ENCODE results near the gene CDPF1.

CDPF1 gene, protein sequence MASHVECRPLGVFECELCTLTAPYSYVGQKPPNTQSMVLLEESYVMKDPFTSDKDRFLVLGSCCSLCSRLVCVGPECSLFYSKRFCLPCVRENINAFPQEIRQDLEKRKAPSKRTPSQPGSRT

DNA sequence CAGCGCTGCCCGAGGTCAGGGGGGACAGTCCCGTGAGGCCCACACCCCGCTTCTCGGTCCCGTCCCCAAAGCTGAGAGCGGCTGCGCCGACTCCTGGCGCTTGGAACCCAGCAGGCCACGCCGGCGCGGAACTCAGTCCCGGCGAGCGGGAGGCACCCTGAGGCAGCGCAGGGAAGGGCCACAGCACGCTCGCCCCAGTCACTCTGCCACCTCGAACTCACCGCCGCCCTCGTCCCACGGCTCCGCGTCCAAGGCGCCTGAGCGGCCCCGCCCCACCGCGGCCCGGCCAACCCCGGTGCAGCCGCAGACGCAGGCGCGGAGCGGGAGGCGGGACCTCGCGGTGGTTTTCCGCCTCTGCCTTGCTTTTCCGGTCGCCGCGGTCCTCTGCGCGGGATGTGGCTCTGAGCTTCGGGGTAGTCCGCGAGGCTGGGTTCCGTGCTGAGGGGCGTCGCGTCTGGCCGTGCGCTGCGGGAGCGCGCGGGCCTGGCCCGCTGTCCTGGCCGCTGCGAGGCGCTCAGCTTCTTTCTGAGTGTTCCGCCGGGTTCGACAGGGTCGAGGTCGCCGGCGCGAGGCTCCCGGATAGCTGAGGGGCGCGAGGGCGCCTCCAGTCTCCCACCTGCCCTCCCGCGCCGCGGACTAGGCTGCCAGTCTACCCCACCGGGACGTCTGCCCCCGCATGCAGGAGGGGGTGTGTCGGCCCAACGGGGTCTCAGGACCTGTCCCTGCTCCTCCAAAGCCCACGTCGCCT lies at the start of gene CDPF1:
Gene CDPF1 (minus strand): TSS at position 259 of the 748 bp plus-strand sequence. CDS start 2,009 bp downstream, outside the sequence.
- DNase-seq (ENCODE audit: low spot score), result peak; percentile 90

DNA sequence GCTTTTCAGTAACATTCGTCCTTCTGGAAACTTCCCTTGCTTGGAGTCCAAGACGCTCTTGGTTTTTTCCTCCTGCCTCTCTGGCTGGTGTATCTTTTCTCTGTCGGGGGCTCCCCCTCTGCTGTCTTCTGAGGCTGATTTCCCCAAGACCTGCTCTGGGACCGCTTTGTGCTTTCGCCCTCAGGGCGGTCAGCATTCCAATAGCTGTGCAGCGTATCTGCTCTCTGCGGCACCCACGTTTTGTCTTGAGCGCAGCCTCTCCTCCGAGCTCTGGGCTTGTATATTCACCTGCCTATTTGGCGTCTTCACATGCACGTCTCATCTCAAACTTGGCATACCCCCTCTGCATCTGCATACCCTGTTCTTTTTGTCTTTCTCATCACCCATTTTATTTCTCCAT lies 49.0 kb upstream of the CDPF1 start:
- no peak for DNase-seq (ENCODE audit: low spot score)

DNA sequence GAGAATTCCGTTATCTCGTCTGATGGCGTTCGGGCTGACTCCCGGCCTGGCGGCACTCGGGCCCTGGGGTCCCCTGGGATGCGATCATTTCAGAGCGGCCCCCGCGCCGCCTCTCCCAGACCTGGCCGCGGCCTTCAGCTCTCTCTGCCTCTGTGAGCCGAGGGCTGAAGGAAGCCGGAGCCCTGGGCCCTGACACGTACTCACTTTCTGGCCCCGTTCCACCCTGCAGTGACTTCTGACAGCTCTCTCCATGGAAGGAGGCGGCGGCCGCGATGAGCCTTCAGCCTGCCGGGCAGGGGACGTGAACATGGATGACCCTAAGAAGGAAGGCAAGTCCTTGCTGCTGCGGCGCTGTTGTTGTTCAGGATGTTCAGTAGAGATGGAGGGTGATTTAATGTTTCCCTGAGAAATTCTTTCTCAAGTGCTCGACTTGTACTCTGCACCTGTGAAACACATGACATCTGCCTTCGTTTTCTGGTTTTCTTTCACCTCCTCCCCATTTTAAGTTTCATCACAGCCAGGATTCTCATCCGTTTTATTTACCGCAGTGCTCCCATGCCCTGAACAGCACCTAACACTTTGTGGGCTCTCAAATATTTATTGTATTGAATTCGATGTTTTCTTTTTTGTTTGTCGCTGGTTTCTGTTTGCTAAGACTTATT lies 47.2 kb upstream of the CDPF1 start:
- no peak for DNase-seq (ENCODE audit: low spot score)

DNA sequence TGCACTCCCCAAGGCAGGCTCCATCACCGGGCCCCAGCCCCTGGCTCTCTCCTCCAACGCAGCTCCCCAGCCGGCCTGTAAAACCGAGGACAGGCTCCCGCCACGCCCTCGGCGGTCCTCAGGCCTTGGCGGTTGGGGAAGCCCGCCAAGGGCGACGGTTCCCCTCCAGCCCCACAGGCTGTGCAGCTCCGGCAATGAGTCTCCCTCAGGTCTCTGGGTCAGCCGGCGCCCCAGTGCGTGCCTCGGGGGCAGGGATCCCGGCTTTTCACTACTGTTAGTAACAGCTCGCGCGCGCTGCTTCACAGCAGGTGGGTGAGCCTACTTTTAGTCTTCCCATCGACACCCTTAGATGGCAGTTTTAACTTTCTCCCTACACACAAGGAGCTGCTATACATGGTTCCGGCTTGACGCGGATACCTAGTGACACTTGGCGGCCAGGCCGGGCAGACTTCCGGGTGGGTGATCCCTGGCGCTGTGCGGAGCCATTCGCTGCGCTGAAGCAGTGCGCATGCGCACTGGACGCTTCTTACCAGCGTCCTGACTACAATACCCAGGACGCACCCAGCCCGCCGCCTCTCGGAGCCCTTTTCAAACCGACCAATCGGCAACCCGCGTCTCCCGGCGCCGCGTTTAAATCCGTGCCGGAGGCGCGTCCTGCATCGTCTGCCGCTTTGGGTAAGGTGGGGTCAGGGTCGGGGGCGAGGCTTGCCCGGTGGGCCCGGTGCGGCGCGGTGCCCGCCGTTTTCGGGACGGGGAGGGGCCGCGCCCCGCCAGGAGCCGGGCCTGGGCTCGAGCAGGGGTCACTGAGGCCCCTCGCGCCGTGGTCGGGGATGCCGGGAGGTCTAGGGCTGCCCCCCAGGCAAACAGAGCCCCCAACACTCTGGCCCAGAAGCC lies 46.4 kb upstream of the CDPF1 start, which contains the start of gene GTSE1:
Gene GTSE1 (plus strand): TSS at position 614 of the 894 bp plus-strand sequence. CDS start 531 bp downstream, outside the sequence.
- peak; percentile 98 for DNase-seq (ENCODE audit: low spot score)

DNA sequence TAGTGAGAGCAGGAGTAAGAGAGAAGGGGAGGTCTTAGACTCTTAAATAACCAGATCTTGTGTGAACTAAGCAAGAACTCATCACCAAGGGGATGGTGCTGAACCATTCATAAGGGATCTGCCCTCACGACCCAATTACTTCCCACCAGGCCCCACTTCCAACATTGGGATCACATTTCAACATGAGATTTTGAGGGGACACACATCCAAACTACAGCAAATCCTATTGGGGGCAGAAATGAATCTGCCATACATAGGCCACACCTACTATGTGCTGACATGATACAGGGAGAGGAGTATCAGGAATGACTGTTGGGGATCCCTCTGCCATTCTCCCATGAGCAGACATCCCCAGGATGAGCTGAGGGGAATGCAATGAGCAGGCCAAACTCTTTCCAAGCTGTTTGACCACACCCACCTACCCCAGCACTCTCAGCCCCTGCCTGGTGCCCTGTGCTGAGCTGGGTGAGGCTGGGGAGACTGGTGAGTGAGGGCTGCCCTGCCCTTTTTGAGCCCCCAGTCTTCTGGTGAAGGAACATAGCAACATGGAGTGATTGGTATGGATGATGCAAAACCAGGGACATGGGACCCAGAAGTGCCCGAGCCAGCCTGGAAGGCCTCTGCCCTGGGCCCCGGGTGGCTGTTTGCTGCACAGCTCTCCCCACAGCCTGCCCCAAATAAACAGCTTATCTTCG lies 45.3 kb upstream of the CDPF1 start:
- no peak for DNase-seq (ENCODE audit: low spot score)

DNA sequence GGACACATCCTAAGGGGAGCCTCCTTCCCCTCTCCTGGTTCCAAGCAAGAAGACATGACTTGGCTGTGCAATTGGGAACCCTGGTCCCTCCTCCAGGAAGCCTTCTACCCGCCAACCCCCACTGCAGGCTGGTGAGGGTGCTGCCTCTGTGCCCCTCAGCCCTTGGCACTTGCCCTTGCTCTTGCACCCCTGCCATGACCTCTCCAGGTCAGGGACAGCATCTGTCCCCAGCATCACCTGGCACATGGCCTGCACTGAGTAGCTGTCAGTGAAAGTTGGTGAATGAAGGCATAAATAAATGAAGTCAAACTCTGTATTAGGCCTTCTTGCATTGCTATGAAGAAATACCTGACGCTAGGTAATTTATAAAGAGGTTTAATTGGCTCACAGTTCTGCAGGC lies 44.7 kb upstream of the CDPF1 start:
- DNase-seq (ENCODE audit: low spot score), result no peak

DNA sequence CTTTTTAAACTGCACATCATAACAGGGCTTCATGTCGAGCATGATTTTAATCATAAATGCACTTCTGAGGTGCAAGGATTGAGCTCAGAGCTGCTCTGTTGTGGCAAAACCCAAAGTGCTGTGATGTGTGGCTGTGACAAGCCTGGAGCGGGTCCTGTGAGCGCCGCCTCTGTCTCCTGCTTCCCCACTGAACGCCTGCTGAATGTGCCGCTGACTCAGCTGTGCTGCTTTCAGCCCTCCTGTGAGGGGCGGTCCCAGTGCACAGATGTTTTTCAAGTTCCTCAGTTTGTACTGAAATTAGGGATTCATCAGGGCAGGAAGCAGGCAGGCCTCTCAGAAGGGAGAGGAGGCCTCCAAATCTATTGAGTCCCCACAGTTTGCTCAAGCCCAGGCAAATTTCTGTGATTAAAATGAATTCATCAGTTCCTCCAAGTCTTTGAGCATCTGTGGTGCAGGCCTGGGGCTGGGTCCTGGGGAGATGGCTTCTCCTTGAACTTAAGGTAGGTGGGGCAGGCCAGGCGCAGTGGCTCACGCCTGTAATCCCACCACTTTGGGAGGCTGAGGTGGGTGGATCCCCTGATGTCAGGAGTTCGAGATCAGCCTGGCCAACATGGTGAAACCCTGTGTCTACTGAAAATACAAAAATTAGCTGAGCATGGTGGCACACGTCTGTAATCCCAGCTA lies 43.6 kb upstream of the CDPF1 start:
- DNase-seq (ENCODE audit: low spot score), result peak; percentile 12

DNA sequence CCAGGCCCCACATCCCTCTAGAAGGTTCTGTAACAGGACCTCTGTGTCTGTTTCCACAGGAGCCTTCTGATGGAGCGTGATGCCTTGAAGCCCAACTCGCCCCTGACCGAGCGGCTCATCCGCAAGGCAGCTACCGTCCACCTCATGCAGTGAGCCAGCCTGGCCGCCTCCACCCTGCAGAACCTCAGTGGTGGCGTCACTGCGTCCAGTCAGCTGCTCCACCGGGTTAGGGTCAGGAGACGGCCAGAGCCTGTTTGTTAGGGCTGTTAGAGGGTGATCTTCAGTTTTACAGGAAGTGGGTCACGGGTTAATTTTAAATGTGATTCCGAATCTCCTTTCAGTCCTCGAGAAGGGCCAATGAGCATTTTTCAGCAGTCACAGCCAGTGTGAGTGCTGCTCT lies 42.6 kb upstream of the CDPF1 start:
- DNase-seq (ENCODE audit: low spot score), result no peak

DNA sequence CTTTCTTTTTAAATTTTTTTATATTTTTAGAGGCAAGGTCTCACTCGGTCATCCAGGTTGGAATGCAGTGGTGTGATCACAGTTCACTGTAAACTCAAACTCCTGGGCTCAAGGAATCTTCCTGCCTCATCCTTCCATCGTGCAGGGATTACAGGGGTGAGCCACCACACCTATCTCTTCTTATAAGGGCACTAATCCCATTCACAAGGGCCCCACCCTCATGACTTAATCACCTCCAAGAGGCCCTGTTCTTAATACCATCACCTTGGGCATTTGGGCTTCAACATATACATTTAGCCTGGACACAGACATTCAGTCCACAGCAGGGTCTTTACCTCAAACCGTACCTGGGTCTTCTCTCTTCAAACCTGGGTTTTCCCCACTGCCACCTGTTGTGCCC lies 42.1 kb upstream of the CDPF1 start:
- DNase-seq (ENCODE audit: low spot score), result no peak

DNA sequence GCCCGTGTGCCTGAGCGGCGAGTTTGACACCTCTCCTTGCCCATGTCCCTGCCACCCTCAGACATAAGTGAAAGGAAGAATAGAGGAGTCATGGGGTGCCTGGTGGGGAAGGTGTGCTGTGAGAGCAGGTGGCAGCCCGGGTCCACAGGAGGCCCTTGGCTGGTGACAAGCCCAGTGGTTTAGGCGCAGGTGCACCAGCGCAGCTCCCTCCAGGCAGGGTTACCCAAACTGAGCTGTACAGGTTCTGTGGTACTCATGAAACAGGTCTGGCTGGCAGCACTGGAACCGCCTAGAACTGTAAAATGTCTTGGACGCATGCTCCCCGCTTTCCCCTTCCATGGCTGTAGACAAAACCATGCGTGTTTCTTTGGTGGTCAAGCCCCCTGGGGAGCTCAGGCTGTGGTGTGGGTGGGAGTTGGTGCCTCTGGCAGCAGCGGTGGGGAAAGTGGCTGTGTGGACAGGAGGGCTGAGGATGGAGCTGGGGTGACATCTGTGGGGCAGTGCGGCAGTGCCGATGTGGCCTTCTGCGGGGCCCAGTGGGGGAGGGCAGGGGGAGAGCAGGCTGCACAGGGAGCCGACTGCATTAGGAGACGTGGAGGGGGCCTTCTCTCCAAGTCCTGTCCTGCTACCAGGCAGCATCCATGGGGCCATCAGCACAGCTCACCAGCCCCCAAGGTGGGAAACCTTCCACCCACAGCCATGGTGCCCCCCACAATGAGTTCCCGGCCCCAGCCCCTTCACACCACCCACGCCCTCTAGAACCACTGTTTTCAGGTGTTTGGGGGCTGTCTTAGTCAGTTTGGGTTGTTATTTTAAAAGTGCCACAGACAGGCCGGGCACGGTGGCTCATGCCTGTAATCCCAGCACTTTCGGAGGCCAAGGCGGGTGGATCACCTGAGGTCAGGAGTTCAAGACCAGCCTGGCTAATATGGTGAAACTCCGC lies 41.0 kb upstream of the CDPF1 start:
- no peak for DNase-seq (ENCODE audit: low spot score)

DNA sequence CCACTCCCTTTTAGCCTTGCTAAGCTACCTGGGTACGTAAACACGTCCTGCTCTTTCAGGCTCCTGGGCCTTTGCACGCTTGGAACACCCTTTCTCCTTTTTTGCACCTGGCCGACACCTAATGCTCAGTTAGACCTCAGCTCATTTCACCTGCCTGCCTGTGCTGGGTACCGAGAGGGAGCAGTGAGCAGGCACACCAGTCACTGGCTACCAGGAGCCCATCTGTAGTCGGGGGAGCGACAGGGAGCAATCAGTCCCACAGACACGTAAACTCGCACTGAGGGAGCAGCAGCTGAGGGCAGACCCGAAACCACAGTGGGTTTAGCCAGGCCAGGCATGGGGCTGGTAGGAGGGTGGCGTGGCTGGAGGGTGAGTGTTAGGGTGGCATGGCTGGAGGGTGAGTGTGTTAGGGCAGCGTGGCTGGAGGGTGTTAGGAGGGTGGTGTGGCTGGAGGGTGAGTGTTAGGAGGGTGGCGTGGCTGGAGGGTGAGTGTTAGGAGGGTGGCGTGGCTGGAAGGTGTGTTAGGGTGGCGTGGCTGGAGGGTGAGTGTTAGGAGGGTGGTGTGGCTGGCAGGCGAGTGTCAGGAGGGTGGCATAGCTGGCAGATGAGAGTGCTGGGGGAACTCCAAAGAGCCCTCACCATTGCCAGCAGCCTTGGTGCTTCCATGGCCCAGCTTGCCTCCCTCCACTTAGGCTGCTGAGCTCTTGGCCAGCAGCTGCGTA lies 40.2 kb upstream of the CDPF1 start:
- no peak for DNase-seq (ENCODE audit: low spot score)

DNA sequence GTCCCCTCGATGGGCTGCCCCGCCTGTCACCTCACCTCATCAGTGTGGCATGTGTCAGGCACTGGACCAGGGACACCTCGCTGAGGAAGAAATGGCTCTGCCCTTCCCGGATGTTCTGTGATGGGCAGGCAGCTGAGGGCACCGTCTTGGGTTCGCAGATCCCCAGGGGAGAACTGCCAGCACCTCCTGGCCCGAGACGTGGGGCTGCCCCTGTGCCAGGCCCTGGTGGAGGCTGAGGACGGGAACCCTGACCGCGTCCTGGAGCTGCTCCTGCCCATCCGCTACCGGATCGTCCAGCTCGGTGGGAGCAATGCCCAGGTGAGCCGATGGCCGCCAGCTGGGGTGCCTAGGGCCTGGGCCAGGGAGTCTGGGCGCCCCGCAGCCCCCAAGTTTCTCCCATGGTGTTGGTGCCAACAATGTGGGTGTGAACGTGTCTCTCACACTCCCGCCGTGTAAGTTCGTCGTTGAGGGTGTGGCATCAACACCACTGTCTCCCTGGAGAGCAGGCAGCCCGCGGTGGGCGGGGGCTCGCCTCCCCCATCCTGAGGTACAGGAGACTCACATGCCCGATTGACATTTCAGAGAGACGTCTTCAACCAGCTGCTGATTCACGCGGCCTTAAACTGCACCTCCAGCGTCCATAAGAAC lies 39.3 kb upstream of the CDPF1 start:
- peak; percentile 52 for DNase-seq (ENCODE audit: low spot score)

DNA sequence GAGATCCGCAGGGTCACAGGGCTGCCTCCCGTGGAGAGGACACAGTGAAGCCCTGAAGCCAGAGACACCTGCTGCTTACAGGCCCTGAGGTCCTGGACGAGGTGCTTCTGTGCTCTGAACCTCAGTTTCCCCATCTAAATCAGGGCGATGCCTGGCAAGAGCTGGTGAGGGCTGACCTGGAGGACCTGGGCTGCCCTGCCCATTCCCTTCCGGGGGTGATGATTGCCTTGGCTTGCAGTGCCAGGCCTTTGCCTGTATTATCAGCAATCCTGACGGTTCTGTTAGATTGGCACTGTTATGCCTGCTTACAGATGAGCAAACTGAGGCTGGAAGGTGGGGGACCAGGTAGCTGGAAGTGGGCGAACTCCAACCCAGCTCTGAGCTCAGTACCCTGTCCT lies 38.8 kb upstream of the CDPF1 start:
- no peak for DNase-seq (ENCODE audit: low spot score)

DNA sequence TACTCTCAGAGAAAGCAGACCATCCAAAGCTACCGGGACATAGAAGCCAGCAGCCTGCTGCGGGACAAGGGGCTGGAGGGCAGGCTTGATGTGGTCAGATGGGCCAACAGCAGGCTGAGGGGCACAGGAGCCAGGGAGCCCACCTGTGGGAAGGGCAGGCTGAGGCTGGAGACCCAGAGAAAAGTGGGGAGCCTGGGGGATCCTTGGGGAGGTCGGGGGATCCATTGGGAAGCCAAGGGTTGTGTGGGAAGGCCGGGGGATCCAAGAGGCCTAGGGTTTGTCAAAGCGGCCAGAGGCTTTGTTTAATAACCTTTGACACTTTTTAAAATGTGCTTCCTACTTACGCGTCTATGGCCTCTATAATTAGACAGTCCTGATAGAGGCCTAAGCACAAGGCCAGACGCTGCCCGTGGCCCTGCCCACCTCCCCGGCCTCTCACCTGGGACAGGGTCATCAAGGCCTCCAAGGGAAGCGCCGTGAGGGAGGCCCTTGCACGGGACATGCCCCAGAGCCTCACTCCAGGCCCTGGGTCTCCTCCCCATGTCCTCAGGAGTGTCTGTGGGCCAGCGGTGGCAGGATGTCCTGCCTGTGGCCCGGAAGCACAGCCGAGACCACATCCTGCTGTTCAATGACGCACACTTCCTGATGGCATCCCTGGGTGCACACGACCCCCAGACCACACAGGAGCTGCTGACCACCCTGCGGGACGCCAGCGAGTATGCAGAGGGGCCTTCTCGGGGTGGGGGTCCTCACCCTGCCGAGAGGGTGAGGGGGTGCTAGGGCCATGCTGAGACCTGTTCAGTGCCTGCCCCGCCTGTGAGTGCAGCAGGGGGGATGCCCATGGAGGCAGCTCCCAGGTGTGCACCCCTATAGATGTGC lies 38.0 kb upstream of the CDPF1 start:
- DNase-seq (ENCODE audit: low spot score), result peak; percentile 27

DNA sequence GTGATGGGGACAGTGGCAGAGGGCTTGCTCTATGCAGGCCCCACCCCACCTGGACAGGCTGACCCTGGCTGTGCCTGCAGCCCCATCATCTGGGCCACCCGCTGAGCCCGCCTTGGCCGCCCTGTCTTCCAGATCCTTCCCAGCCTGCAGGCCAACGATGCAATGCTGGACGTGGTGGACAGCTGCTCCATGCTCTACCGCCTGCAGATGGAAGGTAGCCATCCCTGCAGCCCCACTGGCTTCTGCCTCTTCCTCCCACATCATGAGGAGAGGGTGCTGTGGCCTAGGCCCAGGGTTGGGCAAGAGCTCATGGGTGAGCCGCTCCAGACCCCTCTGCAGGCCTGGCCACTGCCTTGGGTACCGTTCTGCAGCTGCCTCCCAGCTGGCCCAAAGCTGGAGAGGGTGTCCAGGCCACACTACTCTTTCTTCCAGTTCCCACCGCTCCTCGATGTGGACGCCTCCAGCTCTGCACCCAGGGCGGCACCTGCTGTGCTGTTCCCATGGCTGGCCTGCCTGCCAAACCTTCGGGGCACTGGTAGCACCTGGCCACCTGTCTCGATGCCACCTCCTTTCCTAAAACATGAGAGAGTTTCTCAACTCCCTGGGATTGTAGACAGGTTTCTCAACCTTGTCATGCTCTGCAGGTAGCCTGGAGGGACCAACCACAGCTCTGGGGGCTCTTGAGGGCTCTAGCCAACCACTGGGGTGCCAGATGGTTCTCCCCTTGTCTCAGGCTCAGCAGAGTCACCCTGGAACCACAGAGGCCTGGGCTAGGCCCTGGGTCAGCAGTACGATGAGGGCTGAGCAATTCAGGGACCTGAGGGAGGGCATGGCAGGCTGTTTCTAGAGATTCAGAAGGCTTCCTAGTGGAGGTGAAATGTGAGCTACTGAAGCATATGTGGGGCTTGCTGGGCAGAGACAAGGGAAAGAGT lies 37.1 kb upstream of the CDPF1 start:
- DNase-seq (ENCODE audit: low spot score), result no peak

DNA sequence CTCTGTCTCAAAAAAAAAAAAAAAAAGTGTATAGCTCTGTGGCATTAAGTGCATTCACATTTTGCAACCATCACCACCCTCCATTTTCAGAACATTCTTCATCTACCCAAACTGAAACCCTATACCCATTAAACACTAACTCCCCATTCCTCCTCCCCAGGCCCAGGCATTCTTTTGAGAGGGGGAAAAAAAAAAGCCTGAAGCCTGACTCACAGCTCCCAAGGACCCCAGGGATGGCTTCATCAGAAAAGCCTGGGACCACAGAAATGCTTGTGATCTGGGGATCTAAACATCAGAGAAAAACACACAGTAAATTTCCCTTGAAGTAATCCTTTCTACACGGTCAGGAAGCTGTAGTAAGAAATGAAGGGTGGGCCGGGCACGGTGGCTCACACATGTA lies 35.9 kb upstream of the CDPF1 start:
- DNase-seq (ENCODE audit: low spot score), result no peak
